Common myeloid progenitor, CD34-positive (primary cell): ENCODE data around the gene RBMS1.

Source experiments
- CTCF ChIA-PET: fragments of 350-600 bp; sonication (Branson Sonifier 250); formaldehyde crosslinking; loops from one replicate; lab custom pipeline; 2021; ENCODE audit warnings: antibody characterized with exemption; lab: Charles Lee
- POLR2A ChIA-PET: fragments of 350-600 bp; sonication (Branson Sonifier 250); formaldehyde crosslinking; loops from one replicate; lab custom pipeline; 2021; ENCODE audit warnings: antibody characterized with exemption; lab: Charles Lee
- DNase-seq, 3 donors: peaks; one replicate each; pipeline versions ENCODE4 v3.0.0 to v3.0.0-alpha.2; 2013
- H3K27ac ChIP-seq, 2 experiments: 1 replicate in 1 of 2; 2 replicates in 1 of 2; pipeline ENCODE4 v1.7.0; 2013; ENCODE audit warnings: inconsistent platforms in 2 of 2, low read length in 2 of 2, mild to moderate bottlenecking in 2 of 2, low read depth in 1 of 2, moderate library complexity in 1 of 2; ENCODE audit not compliant: severe bottlenecking in 2 of 2, insufficient read depth in 1 of 2, poor library complexity in 1 of 2
- H3K27me3 ChIP-seq, 5 experiments: replicated peaks in 2 of 5; 1 replicate in 3 of 5; 2 replicates in 2 of 5; pipeline versions ENCODE4 v1.6.1 to v1.7.0; 2013; ENCODE audit warnings: low read length in 4 of 5, mild to moderate bottlenecking in 2 of 5, moderate library complexity in 2 of 5, inconsistent platforms in 1 of 5; ENCODE audit not compliant: insufficient read depth in 5 of 5, control insufficient read depth in 4 of 5
- H3K36me3 ChIP-seq, 4 experiments: 1 replicate in 2 of 4; 2 replicates in 2 of 4; pipeline versions ENCODE4 v1.6.1 to v1.7.0; 2013; ENCODE audit warnings: low read length in 3 of 4, control low read depth in 1 of 4, mild to moderate bottlenecking in 1 of 4; ENCODE audit not compliant: control insufficient read depth in 4 of 4, insufficient read depth in 4 of 4
- H3K4me1 ChIP-seq, 4 experiments: 1 replicate in 3 of 4; 2 replicates in 1 of 4; pipeline versions ENCODE4 v1.6.1 to v1.7.1; 2013; ENCODE audit warnings: low read length in 3 of 4, mild to moderate bottlenecking in 3 of 4, control low read depth in 1 of 4, inconsistent platforms in 1 of 4, moderate library complexity in 1 of 4; ENCODE audit not compliant: control insufficient read depth in 4 of 4, insufficient read depth in 4 of 4; ENCODE audit errors: control extremely low read depth in 1 of 4
- H3K4me3 ChIP-seq, 7 experiments: 1 replicate in 4 of 7; 2 replicates in 3 of 7; pipeline versions ENCODE4 v1.5.1 to v1.7.0; 2013; ENCODE audit warnings: mild to moderate bottlenecking in 7 of 7, low read length in 6 of 7, moderate library complexity in 6 of 7, inconsistent platforms in 2 of 7, low read depth in 2 of 7, control low read depth in 1 of 7; ENCODE audit not compliant: insufficient read depth in 4 of 7, control insufficient read depth in 1 of 7; ENCODE audit errors: extremely low read depth in 1 of 7
- H3K9me3 ChIP-seq, 5 experiments: 1 replicate in 4 of 5; 2 replicates in 1 of 5; pipeline versions ENCODE4 v1.6.1 to v1.7.1; 2013; ENCODE audit warnings: low read length in 4 of 5, mild to moderate bottlenecking in 2 of 5, inconsistent platforms in 1 of 5, low read depth in 1 of 5, moderate library complexity in 1 of 5; ENCODE audit not compliant: control insufficient read depth in 4 of 5, insufficient read depth in 2 of 5; ENCODE audit errors: control extremely low read depth in 1 of 5
- WGBS: methylation state at CpG from one replicate; pipeline ENCODE4 v1.1.5; 2013; ENCODE audit not compliant: insufficient coverage; 5-methylcytosine and 5-hydroxymethylcytosine counted together

Gene RBMS1

DNA sequence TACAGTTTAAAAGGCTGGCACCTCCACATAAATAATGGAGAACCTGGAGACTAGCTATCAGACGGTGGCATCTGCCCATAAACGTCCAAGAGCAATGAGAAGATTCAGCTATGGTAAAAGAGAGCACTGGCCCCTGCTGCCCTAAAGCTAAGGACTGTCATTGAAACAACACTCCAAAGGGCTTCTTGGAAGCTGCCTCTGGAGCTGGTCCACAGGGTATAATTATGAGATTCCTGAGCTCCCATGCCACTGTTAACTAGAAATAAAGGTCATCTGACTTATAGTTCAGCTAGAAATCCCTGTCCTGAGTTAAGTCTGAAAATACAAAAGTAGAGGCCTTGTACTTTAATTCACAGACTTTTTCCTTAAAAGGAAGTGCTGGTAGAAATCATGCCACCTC is 39.9 kb upstream of the RBMS1 start:
- Histone ChIP-seq H3K27ac (no peak overlapping the region), H3K9me3 (no peaks in the 10 kb centered on the region)
- CTCF ChIA-PET: no interaction called here

GRCh38 chr2:160532388-160532787 is 38.8 kb upstream of the RBMS1 start:
- Histone ChIP-seq H3K4me1 (no peaks in the 10 kb centered on the region), H3K4me3 (no peak overlapping the region), H3K36me3 (no peaks in the 10 kb centered on the region), H3K27ac (no peak overlapping the region), H3K27me3 (no peaks in the 10 kb centered on the region), H3K9me3 (no peaks in the 10 kb centered on the region)
- CTCF ChIA-PET: no interaction called here
- DNase-seq: no peak
- POLR2A ChIA-PET: no interaction called here
- WGBS: 100% methylated on average over 2 of the region's 6 CpGs

More for the DNA sequence above, 39.9 kb upstream of the RBMS1 start:
- Histone ChIP-seq H3K4me1 (no peaks in the 10 kb centered on the region), H3K27me3 (no peaks in the 10 kb centered on the region), H3K4me3 (no peak overlapping the region), H3K36me3 (no peaks in the 10 kb centered on the region)
- 94% methylated on average over 2 of the region's 2 CpGs for WGBS
- DNase-seq: no peak
- POLR2A ChIA-PET: no interaction called here

- POLR2A ChIA-PET: no interaction called here
- Histone ChIP-seq H3K36me3 (no peaks in the 10 kb centered on the region), H3K27ac (no peak overlapping the region), H3K4me3 (no peak overlapping the region), H3K9me3 (no peaks in the 10 kb centered on the region), H3K4me1 (no peaks in the 10 kb centered on the region), H3K27me3 (no peaks in the 10 kb centered on the region)
- 100% methylated on average over 1 of the region's 4 CpGs for WGBS
- CTCF ChIA-PET: interaction anchor here (1.0 kb wide), 1 partner anchor 10 kb away, joined by 4 read pairs; no protein-coding TSS in a partner anchor
- DNase-seq: no peak
Observed at GRCh38 chr2:160522951-160523710, 29.5 kb upstream of the RBMS1 start.

DNA sequence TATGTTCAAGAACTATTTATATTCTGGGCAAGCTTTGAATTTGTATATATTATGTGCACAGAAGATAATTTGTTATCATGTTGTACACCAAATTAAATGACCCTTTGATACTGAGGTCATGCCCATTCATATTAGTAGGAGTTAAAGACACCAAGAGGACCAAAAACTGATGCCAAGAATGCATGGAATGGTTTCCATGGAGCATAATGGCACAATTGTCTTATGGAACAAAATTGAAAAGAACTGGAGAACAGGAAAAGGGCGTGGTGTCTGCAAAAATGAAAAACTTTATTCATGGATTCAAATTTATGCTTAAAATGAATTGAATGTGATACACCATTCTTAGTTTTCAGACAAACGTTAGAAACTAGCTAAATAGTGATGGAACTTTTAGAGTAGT is 24.1 kb upstream of the RBMS1 start:
- Histone ChIP-seq H3K4me3 (no peak overlapping the region), H3K4me1 (no peaks in the 10 kb centered on the region), H3K36me3 (no peaks in the 10 kb centered on the region), H3K27me3 (no peaks in the 10 kb centered on the region), H3K9me3 (no peaks in the 10 kb centered on the region), H3K27ac (no peak overlapping the region)
- CTCF ChIA-PET: interaction anchor here (1.0 kb wide), 1 partner anchor 89 kb away, joined by 4 read pairs; no protein-coding TSS in a partner anchor
- WGBS: no CpG with 5 or more reads among the region's 2 CpGs
- POLR2A ChIA-PET: no interaction called here
- DNase-seq: no peak

- H3K36me3 ChIP-seq: no peaks in the 10 kb centered on the region
- no peak overlapping the region for H3K4me3 ChIP-seq
- peak in 1 of 3 donors; percentile 10 for DNase-seq
- H3K4me1 ChIP-seq: no peaks in the 10 kb centered on the region
- CTCF ChIA-PET: interaction anchor here (0.6 kb wide), 1 partner anchor 18 kb away, joined by 3 read pairs; no protein-coding TSS in a partner anchor
- H3K27me3 ChIP-seq: no peaks in the 10 kb centered on the region
- WGBS: 86% methylated on average over 8 of the region's 10 CpGs
- POLR2A ChIA-PET: interaction anchor here (0.6 kb wide), 1 partner anchor 262 kb away, joined by 3 read pairs; no protein-coding TSS in a partner anchor
- no peak overlapping the region for H3K27ac ChIP-seq
- no peaks in the 10 kb centered on the region for H3K9me3 ChIP-seq
Observed at GRCh38 chr2:160516547-160517365, 23.1 kb upstream of the RBMS1 start.

- 100% methylated on average over 1 of the region's 1 CpG for WGBS
- Histone ChIP-seq H3K27me3 (no peaks in the 10 kb centered on the region), H3K9me3 (no peaks in the 10 kb centered on the region), H3K27ac (no peak overlapping the region), H3K4me1 (peaks cover 0 to 10% (median 6%) of the 10 kb centered on the region in 4 experiments), H3K4me3 (no peak overlapping the region), H3K36me3 (no peaks in the 10 kb centered on the region)
- no peak for DNase-seq
- ChIA-PET CTCF (interaction anchor here (1.0 kb wide), 1 partner anchor 163 kb away, joined by 3 read pairs; no protein-coding TSS in a partner anchor), POLR2A (no interaction called here)
Observed at GRCh38 chr2:160515120-160515519, 21.5 kb upstream of the RBMS1 start.
